ENCODE data around the gene FAF1. TPM values are rescaled to one million over a fixed set of nuclear protein-coding genes. Genes with fewer than 3 reads are reported as not detected.

Gene FAF1
- total RNA-seq, 1 donor from 2014 or later, result 52.0 TPM

- H3K4me3 Mint-ChIP-seq (ENCODE audit: unreplicated experiment), result peak overlapping the region; percentile 73
- H3K27ac Mint-ChIP-seq (ENCODE audit: unreplicated experiment), result no peak overlapping the region
- H3K27me3 Mint-ChIP-seq (ENCODE audit: unreplicated experiment), result peaks cover 49% of the 10 kb centered on the region
These were observed 18.2 kb upstream of the FAF1 start for GRCh38 chr1:50978144-50978851.

GRCh38 chr1:50977575-50978143 lies 17.6 kb upstream of the FAF1 start:
- no peaks in the 10 kb centered on the region for H3K9me3 Mint-ChIP-seq (ENCODE audit: unreplicated experiment)
- peaks cover 43% of the 10 kb centered on the region for H3K27me3 Mint-ChIP-seq (ENCODE audit: unreplicated experiment)
- no peak for TF ChIP-seq CTCF (IDR thresholded peaks at IDR 0.05)
- H3K27ac Mint-ChIP-seq (ENCODE audit: unreplicated experiment), result no peak overlapping the region
- H3K4me1 Mint-ChIP-seq (ENCODE audit: unreplicated experiment), result peaks cover 26% of the 10 kb centered on the region
- no peak for DNase-seq (ENCODE audit: extremely low spot score, unreplicated experiment)
- peak overlapping the region; percentile 79 for H3K4me3 Mint-ChIP-seq (ENCODE audit: unreplicated experiment)
- H3K36me3 Mint-ChIP-seq (ENCODE audit: unreplicated experiment), result peaks cover 2% of the 10 kb centered on the region

More at GRCh38 chr1:50978144-50978851, 18.2 kb upstream of the FAF1 start:
- no peak for DNase-seq (ENCODE audit: extremely low spot score, unreplicated experiment)
- Mint-ChIP-seq H3K36me3 (ENCODE audit: unreplicated experiment) (peaks cover 2% of the 10 kb centered on the region), H3K4me1 (ENCODE audit: unreplicated experiment) (peaks cover 23% of the 10 kb centered on the region), H3K9me3 (ENCODE audit: unreplicated experiment) (no peaks in the 10 kb centered on the region)
- TF ChIP-seq CTCF (IDR thresholded peaks at IDR 0.05), result no peak

GRCh38 chr1:50976890-50977574 lies 17.0 kb upstream of the FAF1 start:
- no peak for DNase-seq (ENCODE audit: extremely low spot score, unreplicated experiment)
- Mint-ChIP-seq H3K4me1 (ENCODE audit: unreplicated experiment) (peaks cover 28% of the 10 kb centered on the region), H3K4me3 (ENCODE audit: unreplicated experiment) (peak overlapping the region; percentile 79), H3K9me3 (ENCODE audit: unreplicated experiment) (no peaks in the 10 kb centered on the region), H3K27me3 (ENCODE audit: unreplicated experiment) (peaks cover 39% of the 10 kb centered on the region), H3K36me3 (ENCODE audit: unreplicated experiment) (peaks cover 2% of the 10 kb centered on the region), H3K27ac (ENCODE audit: unreplicated experiment) (peak overlapping the region; percentile 18)
- no peak for TF ChIP-seq CTCF (IDR thresholded peaks at IDR 0.05)

GRCh38 chr1:50976111-50976889 lies 16.2 kb upstream of the FAF1 start:
- Mint-ChIP-seq H3K4me3 (ENCODE audit: unreplicated experiment) (peak overlapping the region; percentile 79), H3K36me3 (ENCODE audit: unreplicated experiment) (peaks cover 2% of the 10 kb centered on the region), H3K4me1 (ENCODE audit: unreplicated experiment) (peaks cover 32% of the 10 kb centered on the region), H3K9me3 (ENCODE audit: unreplicated experiment) (no peaks in the 10 kb centered on the region), H3K27ac (ENCODE audit: unreplicated experiment) (no peak overlapping the region), H3K27me3 (ENCODE audit: unreplicated experiment) (peaks cover 31% of the 10 kb centered on the region)
- no peak for TF ChIP-seq CTCF (IDR thresholded peaks at IDR 0.05)
- DNase-seq (ENCODE audit: extremely low spot score, unreplicated experiment), result no peak
